GM19468 (cell line): ENCODE data around the gene AHNAK2.
"Not testable (repeated sequence)": the region's sequence is repeated elsewhere in the genome, so short reads cannot be mapped to it uniquely, and the experiment has no call there.

ENCODE experiments used
- ATAC-seq: cut with Tn5 transposase; IDR thresholded peaks from one replicate; pipeline ENCODE4 v1.9.1; 2021; ENCODE audit warnings: mild to moderate bottlenecking, moderate library complexity, moderate number of reproducible peaks; ENCODE audit not compliant: unreplicated experiment; ENCODE audit errors: extremely low read depth

AHNAK2 gene

GRCh38 chr14:104891121-104891551 lies 87.0 kb downstream of the AHNAK2 start:
- ATAC-seq, result no peak

- not testable (repeated sequence) for ATAC-seq
Measured at GRCh38 chr14:104890292-104890691, 87.9 kb downstream of the AHNAK2 start.

DNA sequence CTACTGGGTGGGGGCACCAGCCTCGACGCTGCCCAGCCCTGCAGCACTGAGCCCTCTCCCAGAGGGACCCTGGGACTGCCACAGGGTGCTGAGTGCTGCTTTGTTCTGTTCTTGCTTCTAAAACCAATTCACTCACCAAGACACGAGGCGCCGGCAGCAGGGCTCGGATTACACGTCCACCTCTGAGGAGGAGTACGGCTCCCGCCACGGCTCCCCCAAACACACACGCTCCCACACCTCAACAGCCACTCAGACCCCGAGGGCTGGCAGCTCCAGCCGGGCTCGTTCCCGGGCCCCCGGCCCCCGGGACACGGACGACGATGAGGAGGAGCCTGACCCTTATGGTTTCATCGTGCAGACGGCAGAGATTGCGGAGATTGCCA lies 88.8 kb downstream of the AHNAK2 start:
- ATAC-seq, result no peak

DNA sequence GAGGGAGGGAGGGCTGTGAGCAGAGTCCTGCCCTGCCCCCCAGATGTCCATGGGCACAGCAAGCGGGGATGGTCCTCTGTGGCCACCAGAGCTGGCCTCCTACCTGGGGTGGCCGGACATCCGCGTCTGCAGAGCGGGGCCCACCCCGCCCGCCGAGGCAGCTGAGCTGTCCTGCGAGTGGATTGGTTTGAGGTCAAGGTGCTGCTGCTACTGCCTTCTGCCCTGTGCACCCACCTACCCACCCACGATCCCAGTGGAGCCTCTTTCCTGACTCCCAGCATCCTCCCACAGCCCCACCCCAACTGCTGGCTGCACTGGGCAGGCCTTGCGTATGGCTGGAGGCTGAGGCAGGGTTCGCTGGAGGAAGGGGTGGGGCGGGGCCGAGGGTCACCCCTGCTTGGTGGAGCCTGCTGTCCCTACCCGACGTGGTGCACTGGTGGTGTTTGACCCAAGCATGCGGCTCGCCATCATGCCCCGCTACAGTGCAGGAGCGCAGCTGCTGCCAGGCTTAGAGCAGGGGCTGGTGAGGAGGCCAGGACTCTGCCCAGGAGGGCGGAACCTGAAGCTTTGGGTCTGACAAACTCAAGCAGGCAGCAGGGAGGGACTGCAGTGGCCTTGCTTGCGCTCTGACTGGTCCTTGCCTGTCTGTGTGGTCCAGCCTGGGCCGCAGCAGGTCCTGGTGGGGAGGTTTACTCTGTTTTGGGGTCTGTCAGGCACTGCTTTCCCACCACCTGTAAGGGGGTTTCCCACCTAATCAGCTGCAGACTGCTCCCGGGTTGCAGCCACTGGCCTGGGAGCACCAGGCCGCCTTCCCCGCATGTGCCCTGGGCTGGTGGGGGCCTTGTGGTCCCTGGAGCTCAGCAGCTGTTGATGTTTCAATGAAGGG lies 89.4 kb downstream of the AHNAK2 start:
- ATAC-seq, result no peak

DNA sequence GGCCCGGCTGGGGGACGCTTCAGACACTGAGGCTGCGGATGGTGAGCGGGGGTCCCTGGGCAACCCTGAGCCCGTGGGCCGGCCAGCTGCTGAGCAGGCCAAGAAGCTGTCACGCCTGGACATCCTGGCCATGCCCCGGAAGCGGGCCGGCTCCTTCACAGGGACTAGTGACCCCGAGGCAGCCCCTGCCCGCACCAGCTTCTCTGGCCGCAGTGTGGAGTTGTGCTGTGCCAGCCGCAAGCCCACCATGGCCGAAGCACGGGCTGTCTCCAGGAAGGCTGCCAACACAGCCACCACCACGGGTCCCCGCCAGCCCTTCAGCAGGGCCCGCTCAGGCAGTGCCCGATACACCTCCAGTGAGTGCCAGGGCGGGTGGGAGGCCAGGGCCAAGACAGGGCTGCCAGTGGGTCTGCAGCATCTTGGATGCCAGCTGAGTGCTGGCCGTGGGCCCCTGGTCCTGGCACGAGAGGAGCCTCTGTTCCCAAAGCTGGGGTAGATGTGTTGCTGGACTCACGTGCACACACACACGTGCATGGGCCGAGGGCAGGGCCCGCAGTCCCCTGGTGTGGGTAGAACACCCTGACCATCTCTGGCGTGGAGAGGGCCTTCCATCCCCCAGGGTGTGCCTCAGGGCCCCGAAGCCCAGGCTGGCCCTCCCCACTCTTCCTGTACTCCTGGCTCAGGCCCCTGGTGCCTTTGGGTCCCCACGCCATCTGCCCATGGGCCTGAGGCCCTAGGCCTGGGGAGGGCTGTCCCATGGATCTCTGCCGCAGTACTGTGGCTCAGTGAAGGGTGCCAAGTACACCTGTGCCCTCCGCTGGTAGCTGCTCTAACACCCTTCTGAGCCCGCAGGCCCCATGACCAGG lies 90.3 kb downstream of the AHNAK2 start:
- no peak for ATAC-seq
